Kidney (tissue), 14 donors: ENCODE results near the gene CARMIL3. TPM values are rescaled to one million over a fixed set of nuclear protein-coding genes. Genes with fewer than 3 reads are reported as not detected.

Source experiments
- DNase-seq, 5 donors: peaks; one replicate each; pipeline ENCODE4 v3.0.0-alpha.2; 2013 to 2020
- FAIRE-seq: peaks from 2 replicates; lab custom pipeline; 2012; peaks lifted over from hg19 to GRCh38; lab: Jason Lieb, UNC
- H3K27ac ChIP-seq, 2 donors: one replicate each; pipeline ENCODE4 v1.7.0; 2013; ENCODE audit warnings: low read depth in 2 of 2, low read length in 2 of 2, inconsistent platforms in 1 of 2
- H3K27me3 ChIP-seq: one replicate; pipeline ENCODE4 v1.7.1; 2013; ENCODE audit warnings: low read length, inconsistent platforms; ENCODE audit not compliant: control insufficient read depth, insufficient read depth
- H3K36me3 ChIP-seq, 3 donors: one replicate each; pipeline versions ENCODE4 v1.7.0 to v1.7.1; 2013; ENCODE audit warnings: low read length in 3 of 3, control low read depth in 1 of 3, inconsistent platforms in 1 of 3; ENCODE audit not compliant: insufficient read depth in 3 of 3, control insufficient read depth in 2 of 3
- H3K4me1 ChIP-seq, 3 donors: one replicate each; pipeline versions ENCODE4 v1.7.0 to v1.7.1; 2013; ENCODE audit warnings: low read length in 3 of 3, inconsistent platforms in 1 of 3, low read depth in 1 of 3; ENCODE audit not compliant: control insufficient read depth in 2 of 3, insufficient read depth in 2 of 3
- H3K4me3 ChIP-seq, 3 donors: one replicate each; pipeline versions ENCODE4 v1.7.0 to v1.8.1; 2013; ENCODE audit warnings: low read length in 3 of 3, control low read depth in 1 of 3, inconsistent platforms in 1 of 3
- H3K9ac ChIP-seq, 3 donors: one replicate each; pipeline versions ENCODE4 v1.7.0 to v1.7.1; 2013; ENCODE audit warnings: low read length in 3 of 3, control low read depth in 1 of 3, inconsistent platforms in 1 of 3
- H3K9me3 ChIP-seq, 3 donors: one replicate each; pipeline versions ENCODE4 v1.7.0 to v1.7.1; 2013; ENCODE audit warnings: low read length in 3 of 3, control low read depth in 1 of 3, inconsistent platforms in 1 of 3; ENCODE audit not compliant: control insufficient read depth in 2 of 3, insufficient read depth in 1 of 3
- intact Hi-C: fragments of 100-400 bp; cut with DNase I; formaldehyde crosslinking; loops from one replicate; pipeline ENCODE4 v1.11.1; 2022
- polyA plus RNA-seq: library from polyadenylated mRNA; stranded (reverse); fragments of 350-450 nt; fragmentation: Illumina TruSeq; extraction: RNeasy Lipid Tissue Mini Kit (QIAGEN cat#74804); gene quantifications from one replicate; pipeline ENCODE4 v1.2.3, GENCODE V29; 2014; ENCODE audit warnings: low read depth, low replicate concordance; ENCODE audit not compliant: insufficient read depth
- total RNA-seq: library from RNA; stranded (reverse); fragmentation: NEBNext Ultra II Directional; extraction: Animal tissue kit (Norgen Biotek cat#: 25700); gene quantifications from one replicate; pipeline ENCODE4 v1.2.1, GENCODE V29; 2021
- TF ChIP-seq, protein P1 (sequence below): IDR thresholded peaks from 3 replicates; pipeline ENCODE4 v1.5.1; 2012; ENCODE audit warnings: mild to moderate bottlenecking, moderate library complexity, borderline replicate concordance; ENCODE audit not compliant: insufficient read depth; ENCODE audit errors: extremely low read depth
- donor health status: control.
- donor health status: control.
- donor health status: control.
- donor health status: control.
- donor health status: control.
- donor health status: DM: yes; HTN: yes; CAD: no.
- donor health status: Normal renal cell carcinoma (clear cell type).

Gene CARMIL3
- total and polyA plus RNA-seq, 2 donors from 2014 or later = 1.4 to 1.5 TPM

DNA sequence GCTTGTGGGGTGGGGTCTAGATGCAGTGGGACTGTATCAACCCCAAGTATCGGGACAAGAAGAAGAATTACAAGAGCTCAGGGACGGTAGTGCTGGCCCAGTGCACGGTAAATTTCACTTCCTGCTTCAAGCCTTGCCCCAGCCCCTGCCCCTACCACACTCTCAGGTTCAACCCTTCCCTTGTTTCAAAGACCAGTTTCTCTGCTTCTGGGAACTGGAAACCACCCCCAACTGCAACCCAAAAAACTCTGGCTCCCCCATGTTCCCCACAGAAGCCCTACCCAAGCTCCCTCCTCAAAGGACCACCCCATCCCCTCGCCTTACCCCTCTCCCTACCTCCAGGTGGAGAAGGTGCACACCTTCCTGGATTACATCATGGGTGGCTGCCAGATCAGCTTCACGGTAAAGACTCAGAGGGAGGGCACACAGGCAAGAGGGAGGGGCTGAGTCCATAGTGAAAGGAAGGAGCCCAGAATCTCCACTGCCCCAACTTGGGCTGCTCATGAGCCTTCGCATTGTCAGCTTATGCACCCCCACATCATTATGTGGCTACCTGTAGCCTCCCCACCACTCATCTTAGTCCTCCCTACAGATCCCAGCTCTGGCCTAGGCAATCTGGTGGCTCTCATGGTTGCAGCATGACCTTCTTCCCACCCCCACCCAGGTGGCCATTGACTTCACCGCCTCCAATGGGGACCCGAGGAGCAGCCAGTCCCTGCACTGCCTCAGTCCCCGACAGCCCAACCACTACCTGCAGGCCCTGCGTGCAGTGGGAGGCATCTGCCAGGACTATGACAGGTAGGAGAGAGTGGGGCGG is 23.9 kb downstream of the CARMIL3 start:
- TF ChIP-seq, protein P1, sequence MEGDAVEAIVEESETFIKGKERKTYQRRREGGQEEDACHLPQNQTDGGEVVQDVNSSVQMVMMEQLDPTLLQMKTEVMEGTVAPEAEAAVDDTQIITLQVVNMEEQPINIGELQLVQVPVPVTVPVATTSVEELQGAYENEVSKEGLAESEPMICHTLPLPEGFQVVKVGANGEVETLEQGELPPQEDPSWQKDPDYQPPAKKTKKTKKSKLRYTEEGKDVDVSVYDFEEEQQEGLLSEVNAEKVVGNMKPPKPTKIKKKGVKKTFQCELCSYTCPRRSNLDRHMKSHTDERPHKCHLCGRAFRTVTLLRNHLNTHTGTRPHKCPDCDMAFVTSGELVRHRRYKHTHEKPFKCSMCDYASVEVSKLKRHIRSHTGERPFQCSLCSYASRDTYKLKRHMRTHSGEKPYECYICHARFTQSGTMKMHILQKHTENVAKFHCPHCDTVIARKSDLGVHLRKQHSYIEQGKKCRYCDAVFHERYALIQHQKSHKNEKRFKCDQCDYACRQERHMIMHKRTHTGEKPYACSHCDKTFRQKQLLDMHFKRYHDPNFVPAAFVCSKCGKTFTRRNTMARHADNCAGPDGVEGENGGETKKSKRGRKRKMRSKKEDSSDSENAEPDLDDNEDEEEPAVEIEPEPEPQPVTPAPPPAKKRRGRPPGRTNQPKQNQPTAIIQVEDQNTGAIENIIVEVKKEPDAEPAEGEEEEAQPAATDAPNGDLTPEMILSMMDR = no peak

GRCh38 chr14:24076302-24076601 is 24.4 kb downstream of the CARMIL3 start:
- Histone ChIP-seq H3K9ac (no peak overlapping the region), H3K27me3 (no peaks in the 10 kb centered on the region), H3K9me3 (no peaks in the 10 kb centered on the region), H3K4me3 (no peak overlapping the region), H3K4me1 (peaks cover 3 to 7% (median 5%) of the 10 kb centered on the region in 3 donors), H3K36me3 (no peaks in the 10 kb centered on the region), H3K27ac (no peak overlapping the region)
- no peak for FAIRE-seq
- DNase-seq = no peak
- TF ChIP-seq, protein P1 = no peak
- intact Hi-C loops = no loop called here

More for the DNA sequence above, 23.9 kb downstream of the CARMIL3 start:
- Histone ChIP-seq H3K36me3 (no peaks in the 10 kb centered on the region), H3K4me1 (peaks cover 2 to 5% (median 5%) of the 10 kb centered on the region in 3 donors), H3K27ac (no peak overlapping the region), H3K9me3 (no peaks in the 10 kb centered on the region), H3K9ac (no peak overlapping the region), H3K4me3 (no peak overlapping the region), H3K27me3 (no peaks in the 10 kb centered on the region)
- DNase-seq (no peak), FAIRE-seq (no peak)
- intact Hi-C loops = no loop called here

- no peak overlapping the region for H3K27ac ChIP-seq
- FAIRE-seq (no peak), DNase-seq (no peak)
- H3K4me1 ChIP-seq = peaks cover 3 to 7% (median 5%) of the 10 kb centered on the region in 3 donors
- H3K4me3 ChIP-seq = no peak overlapping the region
- H3K27me3 ChIP-seq = no peaks in the 10 kb centered on the region
- TF ChIP-seq, protein P1 = no peak
- H3K9ac ChIP-seq = no peak overlapping the region
- no peaks in the 10 kb centered on the region for H3K9me3 ChIP-seq
- intact Hi-C loops = no loop called here
- no peaks in the 10 kb centered on the region for H3K36me3 ChIP-seq
Measured at GRCh38 chr14:24077086-24077485, 25.3 kb downstream of the CARMIL3 start.
